Activated naive CD4-positive, alpha-beta T cell treated with anti-CD3 and anti-CD28 coated beads, Interleukin-2, amount 50 U/mL, for 16 hours (primary cell): ENCODE results near the gene MRPL2.

Experiments used
- DNase-seq: peaks from one replicate; pipeline ENCODE4 v3.0.0-alpha.2; 2020

Gene MRPL2

DNA sequence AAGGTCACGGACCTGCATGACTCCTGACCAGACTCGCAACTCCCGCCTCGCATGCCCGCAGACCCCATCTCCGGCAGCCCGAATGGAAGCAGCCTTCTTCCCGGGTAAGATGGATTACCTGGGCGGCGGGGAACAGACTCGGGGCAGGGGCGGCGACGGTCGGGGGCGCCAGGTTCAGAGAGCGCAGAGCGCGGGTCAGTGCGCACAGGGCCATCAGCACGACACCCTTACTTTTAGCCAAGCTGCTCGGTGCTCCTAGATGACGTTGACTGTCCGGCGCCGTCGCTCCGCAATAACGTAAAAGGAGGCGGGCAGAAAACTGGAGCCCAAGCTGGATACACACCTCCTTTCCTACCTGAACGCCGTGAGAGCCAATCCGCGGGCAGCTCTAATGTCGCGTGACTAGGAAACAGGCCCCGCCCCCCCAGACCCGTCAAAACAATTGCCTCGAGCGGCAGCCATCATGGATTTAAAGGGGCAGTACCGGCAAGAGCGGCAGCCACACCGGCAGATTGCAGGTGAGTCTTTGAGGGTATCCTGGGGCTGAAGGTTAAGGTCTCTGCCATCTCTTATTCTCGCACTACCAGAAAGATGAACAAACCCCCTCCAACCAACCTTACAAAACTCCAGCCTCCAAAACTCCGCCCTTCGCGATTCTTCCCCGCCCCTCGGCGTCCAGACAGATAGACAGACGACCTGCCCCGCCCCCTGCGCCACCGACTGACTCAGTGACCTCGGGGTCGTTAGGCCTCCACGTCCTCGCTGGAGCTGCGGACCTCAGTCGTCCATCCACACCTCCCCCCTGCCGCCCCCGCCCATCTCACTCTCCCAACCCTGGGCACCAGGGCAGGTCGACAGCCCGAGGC, at the start of gene MRPL2, which contains the start of gene KLC4:
TSS of gene MRPL2 (minus strand) at position 267 of the 866 bp plus-strand sequence. CDS start at position 214, 53 bp downstream.
TSS of gene KLC4 (plus strand) at position 464 of the 866 bp plus-strand sequence. CDS start 1,705 bp downstream, outside the sequence.
- peak; percentile 96 for DNase-seq

DNA sequence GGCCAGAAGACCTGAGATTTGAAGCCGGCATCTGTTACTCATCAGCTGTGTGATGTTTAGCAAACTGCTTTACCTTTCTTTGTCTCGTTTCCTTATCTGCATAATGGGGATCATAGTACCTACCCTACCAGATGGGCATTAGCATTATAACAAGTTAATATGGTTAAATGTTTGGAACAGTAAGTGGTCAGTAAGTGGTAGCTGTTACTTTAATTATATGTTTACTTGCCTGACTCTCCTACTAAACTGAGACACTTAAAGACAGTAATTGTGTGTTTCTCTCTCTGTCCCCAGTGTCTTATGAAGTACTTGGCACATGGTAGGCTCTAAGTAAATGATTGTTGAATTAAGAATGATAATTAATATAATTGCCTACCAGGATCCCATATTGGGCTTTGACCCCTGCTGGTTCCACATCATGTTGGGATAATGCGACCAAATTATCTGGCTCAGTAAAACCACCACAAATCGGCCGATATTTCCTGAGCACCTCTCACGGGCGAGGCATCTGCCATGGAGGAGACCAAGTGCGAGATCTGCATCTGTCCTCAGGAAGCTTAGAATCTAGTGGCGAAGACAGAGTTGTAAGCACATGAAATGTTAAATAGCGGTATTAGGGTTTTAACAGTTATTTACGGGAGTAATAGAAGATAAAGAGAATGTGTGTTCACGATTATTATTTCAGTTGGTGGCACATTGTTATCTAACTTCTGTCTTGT, 48.3 kb upstream of the MRPL2 start:
- no peak for DNase-seq

DNA sequence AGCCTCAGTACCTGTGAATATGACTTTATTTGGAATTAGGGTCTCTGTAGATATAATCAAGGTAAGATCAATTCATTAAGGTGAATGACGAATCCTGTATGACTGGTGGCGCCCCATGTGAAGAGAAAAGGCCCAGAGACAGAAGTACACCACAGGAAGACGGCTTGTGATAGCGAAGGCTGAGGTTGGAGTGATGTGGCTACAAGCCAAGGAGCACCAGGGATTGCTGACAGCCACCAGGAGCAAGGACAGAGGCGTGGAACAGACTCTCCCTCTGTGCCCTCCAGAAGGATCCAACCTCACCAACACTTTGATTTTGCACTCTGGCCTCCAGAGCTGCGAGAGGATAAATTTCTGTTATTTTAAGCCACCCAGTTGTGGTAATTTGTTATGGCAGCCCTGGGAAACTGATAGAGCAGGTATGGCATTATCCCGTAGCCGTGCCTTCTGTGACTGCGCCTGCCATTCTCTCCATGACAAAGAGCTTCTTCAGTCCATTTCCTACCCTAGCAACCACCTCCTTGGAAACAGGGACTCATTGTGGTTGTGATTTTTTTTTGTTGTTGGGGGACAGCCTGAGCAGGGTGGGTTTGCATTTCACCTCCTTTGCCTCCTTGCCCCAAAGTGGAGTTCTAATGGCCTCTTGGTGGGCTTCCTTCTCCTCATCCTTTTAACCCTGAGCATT, 46.4 kb upstream of the MRPL2 start:
- DNase-seq: no peak

DNA sequence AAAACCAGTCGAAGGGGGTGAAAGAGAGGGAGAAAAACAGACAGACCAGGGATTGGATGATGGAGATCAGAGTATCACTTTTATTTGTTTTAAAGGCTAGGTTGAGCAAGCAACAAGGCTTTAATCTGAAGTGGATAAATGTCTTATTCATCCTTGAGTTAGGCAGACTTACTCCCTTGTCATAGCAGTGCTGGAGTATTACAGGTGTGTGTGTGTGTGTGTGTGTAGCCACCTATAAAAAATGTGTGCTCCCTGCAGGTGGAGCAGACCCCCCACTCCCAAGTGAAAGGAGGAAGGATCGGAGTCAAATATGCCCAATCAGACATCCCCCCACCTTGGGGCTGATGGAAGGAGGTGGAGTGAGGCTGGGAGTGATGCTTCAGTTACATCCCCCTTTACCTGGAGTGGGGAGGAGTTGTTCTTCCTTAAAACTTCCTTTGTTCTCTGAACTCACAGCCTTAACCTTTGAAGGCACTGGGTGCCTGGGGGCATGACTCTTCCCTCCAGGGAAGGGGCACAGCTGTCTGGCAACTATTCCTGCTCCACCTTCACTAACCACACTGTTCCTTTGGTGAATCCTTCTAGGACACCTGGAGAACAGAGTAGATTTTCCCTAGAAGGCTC, 44.1 kb upstream of the MRPL2 start:
- no peak for DNase-seq

DNA sequence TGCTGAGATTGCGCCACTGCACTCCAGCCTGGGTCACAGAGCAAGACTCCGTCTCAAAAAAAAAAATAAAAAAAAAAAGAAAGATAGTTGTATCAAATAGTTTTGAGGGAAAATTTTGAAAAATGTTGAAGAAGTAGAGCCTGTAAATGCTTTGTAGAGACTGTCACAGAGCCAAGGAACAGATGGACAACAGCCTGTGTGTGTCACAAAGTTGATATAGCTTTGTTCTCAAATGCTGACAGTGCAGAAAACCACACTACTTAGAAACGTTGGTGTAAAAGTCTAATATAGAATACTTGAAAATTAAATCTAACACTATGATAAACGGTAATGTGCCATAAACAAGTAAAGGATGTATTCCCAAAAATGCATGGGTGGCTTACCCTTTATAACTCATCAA, 42.3 kb upstream of the MRPL2 start:
- no peak for DNase-seq

DNA sequence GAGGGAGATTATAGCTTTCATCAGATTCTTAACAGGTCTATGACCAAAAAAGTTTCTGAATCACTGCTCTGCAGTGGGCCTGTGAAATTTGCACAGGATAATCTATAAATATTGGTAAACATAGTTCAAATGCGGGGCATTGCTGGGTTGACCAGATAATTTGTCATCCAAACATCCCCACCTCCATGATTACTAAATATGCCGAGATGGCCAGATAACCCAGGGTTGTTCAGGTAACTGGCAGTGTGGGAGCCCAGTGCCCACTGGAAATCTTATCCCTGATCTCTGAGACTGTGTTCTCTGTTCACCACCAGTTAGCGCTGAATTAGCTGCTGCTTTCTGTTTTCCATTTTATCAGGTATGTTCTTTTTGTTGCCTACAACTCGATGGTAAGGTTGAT, 38.3 kb upstream of the MRPL2 start:
- DNase-seq: no peak

DNA sequence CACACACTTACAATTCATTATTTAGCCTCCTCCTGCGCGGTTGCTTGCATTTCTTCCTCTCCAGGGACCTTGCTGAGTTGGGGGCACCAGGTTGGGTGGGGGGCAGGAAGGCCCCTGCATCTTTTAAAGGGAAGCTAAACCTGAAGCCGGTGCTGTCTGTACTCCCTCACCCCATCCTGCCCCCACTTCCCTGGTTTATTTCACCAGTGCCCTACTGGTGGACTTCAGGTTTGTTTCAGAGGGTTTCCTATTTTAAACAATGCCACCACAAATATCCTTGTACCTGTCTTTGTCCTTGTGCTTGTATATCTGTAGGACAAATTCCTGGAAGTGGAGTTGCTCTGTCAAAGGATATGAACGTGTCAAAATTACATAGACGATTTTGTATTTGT, 37.9 kb upstream of the MRPL2 start:
- DNase-seq: no peak

DNA sequence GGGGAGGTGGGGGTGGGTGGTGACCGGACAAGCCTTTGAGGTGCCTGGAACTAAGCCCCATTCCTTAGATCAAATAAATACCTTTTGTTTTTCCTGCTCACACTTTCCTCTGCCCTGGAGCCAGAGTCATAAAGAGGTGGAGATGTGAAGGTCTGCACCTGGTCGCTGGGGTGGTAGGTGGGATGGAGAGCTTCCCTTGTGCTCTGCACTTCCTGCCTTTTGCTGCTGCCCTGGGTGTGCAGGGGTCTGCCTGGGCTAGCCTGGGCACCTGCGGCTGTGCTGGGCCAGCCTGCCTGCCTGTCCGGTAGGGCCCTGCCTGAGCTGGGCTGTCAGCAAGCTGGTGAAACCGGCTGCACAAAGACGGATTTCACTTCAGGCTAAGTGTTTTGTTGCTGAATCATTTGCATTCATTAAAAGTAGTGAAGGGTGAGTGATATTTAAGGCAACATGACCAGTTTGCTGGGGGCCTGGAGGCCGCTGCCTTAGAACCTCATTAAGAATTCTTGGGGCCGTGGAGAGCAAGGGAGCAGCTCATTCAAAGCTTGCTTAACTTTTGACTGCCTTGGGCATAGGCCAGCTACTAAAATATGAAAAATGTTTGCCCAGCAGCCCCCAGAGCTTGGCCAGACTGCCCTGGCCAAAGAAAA, 37.3 kb upstream of the MRPL2 start:
- no peak for DNase-seq

DNA sequence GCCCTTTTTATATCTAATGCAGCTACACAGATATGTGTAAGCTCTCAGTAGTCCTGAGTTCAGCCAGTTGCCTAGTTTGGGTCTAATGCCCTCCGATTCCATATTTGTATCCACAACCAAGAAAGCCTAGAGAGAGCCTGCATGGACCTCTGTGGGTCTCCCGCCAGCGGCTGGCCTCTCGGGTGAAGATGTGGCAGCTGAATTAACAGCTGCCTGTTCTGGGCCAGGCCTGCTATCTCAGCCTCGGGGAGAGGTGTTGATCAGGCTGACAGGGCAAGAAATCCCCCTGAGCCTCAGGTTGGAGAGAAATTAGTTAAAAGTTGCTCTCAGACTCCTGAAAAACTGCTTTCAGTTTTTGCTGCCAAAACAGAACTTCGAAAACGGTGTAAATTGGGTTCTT, 36.7 kb upstream of the MRPL2 start:
- DNase-seq: no peak

DNA sequence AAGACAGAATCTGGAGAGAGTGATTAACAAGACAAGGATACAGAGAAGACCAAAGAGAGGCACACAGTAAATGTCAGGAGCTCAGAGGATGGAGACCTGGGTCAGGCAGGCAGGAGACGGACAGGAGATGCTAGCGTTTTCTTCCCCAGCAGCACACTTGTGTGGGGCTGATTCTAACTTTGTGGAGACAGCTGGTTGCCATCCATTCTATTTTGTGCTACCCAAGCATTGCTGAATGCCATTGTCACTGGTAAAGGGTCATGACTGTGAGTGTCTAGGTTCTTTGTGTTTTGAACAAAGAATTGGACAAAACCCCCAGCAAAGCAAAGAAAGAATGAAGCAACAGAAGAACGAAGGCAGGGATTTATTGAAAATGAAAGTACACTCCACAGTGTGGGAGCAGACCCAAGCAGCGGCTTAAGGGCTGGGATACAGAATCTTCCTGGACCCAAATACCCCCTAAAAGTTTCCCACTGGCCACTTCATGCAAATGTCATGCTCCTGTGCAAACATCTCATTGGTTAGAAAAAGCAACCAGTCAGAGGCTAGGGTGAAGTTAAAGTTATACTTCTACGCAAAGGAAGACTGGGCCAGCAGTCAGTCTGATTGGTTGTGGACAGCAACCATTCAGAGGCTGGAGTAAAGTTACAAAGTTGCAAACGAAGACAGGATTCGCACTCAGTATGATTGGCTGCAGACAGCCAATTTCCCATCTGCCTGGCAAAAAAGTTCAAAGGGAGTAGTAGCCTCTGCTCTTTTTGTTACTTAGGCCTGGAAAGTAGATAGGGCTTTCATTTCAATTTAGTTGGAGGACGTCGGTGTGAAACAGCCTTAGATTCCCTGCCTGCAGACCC, 34.4 kb upstream of the MRPL2 start:
- DNase-seq: no peak

DNA sequence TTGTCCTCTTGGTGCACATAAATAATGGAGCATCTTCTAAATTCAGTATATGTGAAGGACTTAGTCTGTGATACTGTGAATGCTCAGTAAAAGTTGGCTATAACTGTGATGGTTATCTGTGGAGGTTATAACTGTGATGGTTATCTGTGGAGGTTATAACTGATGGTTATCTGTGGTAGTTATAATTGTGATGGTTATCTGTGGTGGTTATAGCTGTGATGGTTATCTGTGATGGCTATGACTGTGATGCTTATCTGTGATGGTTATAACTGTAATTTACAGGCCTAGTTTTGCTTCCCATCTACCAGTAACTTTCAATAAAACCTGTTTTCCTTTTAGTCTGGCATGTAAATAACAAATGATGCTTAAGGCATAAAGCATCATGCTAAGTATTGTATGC, 33.4 kb upstream of the MRPL2 start:
- no peak for DNase-seq

DNA sequence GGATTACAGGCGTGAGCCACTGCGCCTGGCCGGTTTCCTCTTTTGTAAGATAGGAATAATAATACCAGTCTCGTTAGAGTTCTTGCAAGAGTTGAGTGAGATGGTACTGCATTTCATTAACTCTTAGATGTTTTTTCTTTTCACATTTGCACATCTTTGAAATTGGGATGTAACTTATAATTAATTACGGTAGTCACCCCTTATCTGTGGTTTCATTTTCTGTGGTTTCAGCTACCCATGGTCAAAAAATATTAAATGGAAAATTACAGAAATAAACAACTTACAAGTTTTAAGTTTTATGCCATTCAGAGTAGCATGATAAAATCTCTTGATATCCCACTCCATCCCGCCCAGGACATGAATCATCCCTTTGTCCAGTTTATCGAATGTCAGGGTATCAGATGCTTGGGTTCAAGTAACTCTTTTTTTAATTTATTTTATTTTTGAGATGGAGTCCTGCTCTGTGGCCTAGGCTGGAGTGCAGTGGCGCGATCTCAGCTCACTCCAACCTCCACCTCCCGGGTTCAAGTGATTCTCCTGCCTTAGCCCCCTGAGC, 32.3 kb upstream of the MRPL2 start:
- no peak for DNase-seq

DNA sequence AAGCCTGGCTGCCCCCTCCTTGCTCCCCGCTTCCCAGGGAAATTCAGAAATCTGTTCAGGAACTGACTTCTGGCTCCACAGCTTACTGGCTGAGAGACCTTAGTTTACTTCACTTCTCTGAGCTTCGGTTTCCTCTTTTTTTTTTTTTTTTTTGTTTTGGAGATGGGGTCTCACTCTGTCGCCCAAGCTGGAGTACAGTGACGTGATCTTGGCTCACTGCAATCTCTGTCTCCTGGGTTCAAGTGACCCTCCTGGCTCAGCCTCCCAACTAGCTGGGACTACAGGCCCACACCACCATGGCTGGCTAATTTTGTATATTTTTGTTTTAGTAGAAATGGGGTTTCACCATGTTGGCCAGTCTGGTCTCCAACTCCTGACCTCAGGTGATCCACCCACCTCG, 31.8 kb upstream of the MRPL2 start:
- no peak for DNase-seq

DNA sequence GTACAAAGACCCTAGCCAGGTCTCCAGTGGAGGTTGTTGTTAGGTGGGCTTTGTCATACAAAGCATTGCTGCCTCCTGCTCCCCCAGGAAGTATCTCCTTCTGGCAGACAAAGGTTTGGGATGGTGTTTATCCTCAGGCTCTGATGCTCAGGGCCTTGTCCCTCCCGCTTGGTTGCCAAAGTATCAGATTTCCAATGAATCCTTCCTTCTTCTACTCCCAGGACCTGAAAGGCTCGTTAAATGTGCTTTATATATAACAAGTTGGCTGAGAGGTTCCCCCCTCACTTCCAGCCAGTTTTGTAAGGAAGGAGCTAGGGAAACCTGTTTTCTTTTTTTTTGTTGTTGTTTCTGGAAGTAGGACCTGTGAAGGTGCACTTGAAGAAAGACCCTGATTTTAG, 31.3 kb upstream of the MRPL2 start:
- no peak for DNase-seq

DNA sequence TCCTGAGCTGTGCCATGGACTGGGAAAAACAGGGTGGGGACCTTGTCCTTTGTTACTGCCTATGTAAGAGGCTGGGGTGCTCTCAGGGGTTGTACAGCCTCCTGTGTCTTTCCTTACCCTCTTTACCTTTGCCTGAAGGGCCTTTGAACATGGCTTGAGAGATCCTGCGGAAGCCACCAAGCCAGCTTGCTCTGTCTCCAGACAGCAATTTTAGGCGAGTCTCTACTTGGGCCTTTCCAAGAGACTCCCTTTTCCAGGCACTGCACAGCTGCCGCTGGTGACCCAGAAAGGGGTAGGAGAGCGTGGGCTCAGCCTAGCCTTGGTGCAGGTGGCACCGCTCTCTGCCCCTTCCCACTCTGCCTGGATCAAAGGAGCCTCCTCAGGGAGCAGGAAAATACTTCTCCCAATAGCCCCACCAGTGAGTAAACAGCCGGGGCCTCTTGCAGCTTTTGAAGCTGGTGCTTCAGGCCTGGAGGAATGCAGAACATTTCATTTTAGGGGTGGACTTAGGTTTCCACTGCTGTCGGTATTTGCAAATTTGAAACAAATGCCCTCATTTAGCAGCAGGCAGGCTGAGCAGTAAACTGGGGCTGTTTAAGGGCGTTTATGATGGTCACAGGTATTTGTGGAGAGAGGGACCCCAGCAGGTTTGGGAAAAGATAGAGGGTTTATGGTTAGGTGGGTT, 30.8 kb upstream of the MRPL2 start:
- DNase-seq: no peak

DNA sequence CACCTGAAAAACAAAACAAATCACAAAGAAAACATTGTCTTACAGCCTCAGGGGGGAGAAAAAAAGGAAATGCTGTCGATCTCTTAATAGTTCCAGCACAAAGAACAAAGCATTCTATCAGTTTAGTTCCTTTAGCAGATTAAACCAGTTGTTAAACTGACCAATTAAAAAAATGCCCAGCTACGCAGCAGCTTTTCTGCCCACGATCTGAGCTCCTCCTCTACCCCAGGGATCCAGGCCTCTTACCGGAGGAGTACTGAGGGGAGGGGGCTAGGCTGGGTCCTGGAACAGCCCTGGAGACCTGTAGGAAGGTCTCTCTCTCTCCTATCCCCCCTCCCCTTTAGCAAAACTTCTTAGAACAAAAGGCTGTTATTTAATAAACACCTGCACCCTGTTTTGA, 30.2 kb upstream of the MRPL2 start:
- DNase-seq: no peak

DNA sequence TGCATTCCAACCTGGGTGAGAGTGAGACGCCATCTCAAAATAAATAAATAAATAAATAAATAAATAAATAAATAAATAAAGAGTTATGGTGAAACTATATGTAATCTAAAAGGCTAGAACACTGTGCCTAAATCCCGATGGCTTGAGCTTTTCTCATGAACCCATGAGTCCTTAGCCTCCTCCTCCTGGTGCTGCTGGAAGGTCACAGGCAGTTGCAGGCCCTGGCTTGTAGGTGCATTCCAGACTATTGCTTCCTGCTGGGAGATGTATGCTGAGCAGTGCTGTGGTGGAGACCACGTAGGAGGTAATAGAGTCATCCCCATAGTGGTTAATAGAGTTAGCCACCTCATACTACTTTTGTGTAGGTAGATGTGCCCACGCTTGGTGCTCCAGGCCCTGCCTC, 29.4 kb upstream of the MRPL2 start:
- no peak for DNase-seq

DNA sequence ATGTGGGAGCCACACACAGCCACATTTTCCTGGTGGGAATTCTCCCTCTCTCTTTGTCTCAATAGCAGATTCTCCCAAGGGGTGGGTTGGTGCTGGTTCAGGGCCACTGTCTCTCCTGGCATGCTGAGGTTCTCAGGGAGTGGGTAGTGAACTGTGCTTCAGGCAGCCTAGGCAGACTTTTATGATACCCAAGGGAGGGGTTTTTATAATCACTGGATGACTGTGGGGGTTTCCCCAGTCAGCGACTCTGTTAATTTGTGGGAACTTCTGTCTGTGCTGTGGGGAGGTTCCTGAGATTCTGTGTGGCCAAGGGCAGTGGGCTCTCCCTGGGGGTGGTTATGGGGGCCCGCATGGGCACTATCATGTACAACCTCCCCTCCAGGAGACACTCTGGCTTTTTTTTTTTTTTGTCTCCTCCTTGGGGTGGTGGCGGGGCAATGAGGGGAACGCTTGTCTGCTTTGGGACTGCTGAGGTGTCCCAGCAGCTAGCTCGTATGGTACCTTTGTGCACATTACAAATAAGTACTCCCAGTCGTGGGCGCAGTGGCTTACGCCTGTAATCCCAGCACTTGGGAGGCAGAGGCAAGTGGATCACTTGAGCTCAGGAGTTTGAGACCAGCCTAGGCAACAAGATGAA, 26.9 kb upstream of the MRPL2 start:
- no peak for DNase-seq

DNA sequence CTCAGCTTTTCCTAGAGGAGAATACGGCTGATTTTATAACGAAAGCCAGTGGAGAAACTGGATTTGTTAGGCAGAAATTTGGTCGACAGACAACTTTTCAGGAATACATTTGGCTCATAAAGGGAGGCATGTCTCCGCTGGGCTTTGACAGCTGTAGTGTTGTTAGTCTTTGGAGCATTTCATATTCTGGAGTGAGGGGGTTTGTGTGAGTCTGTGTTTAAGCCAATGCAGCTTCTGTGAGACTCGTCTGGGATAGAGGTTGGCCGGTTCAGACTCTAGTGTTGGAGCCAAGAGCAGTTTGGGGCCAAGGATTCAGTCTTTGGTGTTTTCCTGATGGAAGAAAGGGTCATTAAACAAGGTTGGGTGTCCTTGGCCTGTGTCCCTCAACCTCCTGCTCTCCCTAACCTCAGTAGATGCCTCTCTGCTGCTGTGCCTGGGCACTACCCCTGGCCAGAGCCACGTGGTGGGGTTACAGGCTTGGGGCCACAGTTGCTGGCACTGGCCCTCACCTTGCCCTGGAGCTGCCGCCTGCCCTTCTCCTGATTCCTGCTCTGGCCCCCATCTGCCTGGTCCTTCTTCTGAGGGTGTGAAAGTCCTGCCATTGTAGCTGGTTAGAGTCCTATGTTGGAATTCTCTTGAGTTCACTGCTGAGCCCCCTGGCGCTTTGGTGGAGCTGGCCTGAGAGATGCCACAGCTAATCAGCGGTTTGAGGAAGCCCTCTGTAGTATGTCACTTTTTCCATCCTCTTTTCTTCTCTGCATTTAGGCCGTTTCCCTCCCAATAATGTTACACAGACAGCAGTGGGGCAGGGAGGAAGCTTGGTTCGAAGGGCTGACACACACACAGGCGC, 23.8 kb upstream of the MRPL2 start:
- DNase-seq: no peak
